Hematopoietic multipotent progenitor cell treated with erythropoietin and hydrocortisone succinate and interleukin-3 and kit ligand, for 15 days (in vitro differentiated cells): ENCODE results near the gene MOB2.

Experiments
- DNase-seq: peaks from one replicate; pipeline ENCODE4 v3.0.0-alpha.2; 2015; ENCODE audit warnings: low spot score

MOB2 gene

GRCh38 chr11:1472180-1473005 lies 14.2 kb downstream of the MOB2 start:
- DNase-seq = no peak

DNA sequence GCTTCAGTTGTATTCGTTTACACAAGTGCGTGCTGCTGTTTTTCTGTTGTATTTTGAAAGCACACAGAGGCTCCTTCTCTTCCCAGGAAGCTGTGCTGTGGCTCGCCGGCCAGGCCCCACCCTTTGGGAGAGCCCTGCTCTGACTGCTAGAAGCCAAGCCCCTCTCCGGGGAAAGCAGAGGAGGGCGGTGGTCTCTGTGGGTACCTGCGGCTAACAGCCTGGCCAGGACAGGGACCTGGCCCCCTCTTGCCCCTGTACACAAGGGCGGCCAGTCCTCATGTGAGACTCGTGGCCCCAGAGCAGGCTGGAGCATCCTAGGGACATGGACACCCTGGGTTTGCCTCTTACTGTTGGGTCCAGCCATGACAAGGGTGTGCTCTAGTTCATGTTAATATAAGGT lies 14.8 kb downstream of the MOB2 start:
- no peak for DNase-seq

DNA sequence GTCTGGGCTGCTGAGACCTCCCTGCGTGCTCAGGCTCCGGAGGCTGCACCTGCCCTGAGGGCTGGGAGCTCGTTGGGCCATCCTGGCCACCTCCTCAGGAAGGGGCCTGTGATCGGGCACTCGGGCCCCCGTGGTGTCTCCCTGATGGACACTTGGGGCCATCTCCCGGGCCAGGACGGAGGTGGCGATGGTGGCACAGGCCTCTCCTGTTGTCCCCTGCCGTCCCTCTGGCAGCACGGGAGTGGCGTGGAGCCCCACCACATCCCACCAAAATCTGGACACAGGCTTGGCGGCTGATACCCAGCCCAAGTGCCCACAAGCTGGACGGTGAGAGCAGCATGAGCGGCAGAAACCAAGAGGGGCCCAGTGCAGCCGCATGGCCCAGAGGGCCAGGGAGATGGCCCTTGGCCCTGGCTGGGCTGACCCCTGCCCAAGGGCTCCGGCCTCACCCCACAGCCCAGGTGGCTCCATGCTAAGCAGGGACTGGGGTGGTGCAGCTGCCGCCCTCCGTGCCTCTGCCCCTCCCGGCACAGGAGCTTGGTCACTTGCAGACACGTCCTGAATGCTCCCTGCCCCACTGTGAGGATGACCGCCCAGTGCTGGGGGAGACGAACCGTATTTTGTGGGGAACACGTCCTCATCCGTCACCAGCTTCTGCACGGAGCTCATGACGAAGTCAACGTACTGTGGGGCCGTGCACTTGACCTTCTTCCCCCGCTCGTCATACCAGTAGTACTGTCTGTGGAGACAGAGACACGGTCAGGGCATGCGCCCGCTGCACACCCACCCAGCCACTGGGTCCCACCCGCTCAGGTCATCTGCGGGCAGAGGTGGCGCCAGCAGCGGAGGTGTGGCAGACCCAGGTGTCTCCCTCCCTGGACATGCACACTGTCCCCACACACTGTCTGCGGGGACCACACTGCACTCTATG lies 15.6 kb downstream of the MOB2 start:
- no peak for DNase-seq

- no peak for DNase-seq
Measured at GRCh38 chr11:1469911-1470680, 16.5 kb downstream of the MOB2 start.

DNA sequence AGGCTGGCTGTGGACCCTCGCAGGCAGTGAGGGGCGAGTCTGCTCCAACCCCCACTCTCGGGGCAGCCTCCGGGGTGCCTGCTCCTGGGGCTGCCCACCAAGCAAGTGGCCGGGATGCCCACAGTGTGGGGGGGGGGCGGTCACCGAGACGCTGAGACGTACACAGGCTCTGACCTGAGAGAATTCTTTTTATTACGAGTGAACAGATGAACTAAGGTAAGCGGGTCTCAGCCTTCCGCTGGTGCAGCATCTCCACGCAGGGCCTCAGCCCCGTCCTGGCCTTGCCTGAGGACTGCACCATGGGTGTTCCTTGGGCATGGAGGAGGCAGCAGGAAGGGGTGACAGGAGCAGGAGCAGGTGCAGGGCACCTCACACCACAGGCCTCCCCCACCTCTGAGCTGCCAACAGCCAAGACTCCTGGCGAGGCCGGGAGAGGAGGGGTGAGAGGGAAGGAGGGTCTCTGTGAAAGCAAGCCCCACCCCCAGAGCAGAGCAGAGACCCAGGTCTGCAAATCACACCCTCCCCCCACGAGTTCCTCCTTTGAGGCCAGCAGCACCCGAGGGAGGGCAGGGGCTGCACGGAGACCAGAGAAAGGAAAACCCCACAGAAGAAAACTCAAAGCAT lies 17.2 kb downstream of the MOB2 start:
- DNase-seq = no peak

DNA sequence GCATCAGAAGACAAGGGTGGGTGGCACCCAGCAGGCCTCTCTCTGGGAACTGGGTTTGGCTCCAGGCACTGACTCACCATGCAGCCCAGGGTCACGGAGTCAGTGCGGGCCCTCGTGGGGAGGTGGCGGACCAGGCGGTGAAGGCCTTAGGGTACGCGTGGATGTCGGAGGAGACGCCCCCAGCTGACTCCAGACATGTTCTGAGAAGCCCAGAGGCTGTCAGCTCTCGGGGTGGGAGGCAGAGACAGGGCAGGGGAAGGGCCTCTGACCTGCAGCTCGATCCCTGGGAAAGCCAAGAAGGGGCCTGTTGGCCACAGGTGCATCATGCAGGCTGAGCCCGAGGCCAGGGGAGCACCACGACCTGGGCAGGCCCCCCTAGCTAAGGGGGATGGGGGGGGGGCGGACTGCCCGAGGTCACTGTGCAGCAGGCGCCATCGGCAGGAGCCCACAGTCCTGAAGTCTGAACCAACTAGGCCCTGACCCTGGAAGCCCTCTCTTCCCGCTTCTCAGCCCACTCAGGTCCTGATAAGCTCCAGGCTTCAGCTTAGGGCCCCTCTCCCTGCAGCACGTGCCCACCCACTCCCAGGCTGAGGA lies 18.0 kb downstream of the MOB2 start:
- DNase-seq = no peak

DNA sequence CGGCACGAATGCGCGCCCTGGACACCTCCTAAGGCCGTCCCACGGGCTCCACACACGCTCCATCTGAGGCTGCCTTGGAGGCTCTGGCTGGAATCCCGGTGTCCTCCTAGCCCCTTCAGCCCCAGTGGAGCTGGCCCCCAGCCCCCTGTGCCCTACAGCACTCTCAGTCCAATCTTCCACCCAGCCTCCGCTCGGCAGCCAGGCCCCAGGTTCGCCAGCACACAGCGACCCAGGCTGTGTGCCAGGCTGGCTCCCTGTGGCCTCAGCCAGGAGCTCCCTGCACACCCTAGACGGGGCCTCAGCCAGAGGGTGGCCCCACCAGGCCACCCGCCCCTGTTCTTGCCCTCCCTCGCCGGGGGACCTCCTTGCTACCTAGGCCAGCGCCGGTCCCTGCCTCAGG lies 18.6 kb downstream of the MOB2 start:
- DNase-seq = no peak

- no peak for DNase-seq
Measured at GRCh38 chr11:1467270-1467669, 19.3 kb downstream of the MOB2 start.

GRCh38 chr11:1466784-1467183 lies 19.8 kb downstream of the MOB2 start:
- DNase-seq = no peak

- no peak for DNase-seq
Measured at GRCh38 chr11:1463056-1463455, 23.5 kb downstream of the MOB2 start.

DNA sequence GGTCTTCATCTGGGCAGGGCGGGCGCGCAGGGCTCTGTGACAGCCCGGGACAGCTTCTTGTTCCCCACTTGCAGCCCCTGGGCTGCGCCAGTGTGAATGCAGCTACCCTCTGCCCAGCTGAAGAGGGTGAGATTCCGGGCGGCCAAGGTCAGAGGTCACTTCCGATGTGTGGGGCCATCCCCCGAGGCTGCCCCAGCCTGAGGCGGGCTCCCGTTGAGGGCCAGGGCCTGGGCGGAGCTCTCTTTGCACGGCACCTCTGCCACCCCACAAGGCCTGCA lies 23.9 kb downstream of the MOB2 start:
- no peak for DNase-seq

- DNase-seq = no peak
Measured at GRCh38 chr11:1461826-1462697, 24.5 kb downstream of the MOB2 start.

DNA sequence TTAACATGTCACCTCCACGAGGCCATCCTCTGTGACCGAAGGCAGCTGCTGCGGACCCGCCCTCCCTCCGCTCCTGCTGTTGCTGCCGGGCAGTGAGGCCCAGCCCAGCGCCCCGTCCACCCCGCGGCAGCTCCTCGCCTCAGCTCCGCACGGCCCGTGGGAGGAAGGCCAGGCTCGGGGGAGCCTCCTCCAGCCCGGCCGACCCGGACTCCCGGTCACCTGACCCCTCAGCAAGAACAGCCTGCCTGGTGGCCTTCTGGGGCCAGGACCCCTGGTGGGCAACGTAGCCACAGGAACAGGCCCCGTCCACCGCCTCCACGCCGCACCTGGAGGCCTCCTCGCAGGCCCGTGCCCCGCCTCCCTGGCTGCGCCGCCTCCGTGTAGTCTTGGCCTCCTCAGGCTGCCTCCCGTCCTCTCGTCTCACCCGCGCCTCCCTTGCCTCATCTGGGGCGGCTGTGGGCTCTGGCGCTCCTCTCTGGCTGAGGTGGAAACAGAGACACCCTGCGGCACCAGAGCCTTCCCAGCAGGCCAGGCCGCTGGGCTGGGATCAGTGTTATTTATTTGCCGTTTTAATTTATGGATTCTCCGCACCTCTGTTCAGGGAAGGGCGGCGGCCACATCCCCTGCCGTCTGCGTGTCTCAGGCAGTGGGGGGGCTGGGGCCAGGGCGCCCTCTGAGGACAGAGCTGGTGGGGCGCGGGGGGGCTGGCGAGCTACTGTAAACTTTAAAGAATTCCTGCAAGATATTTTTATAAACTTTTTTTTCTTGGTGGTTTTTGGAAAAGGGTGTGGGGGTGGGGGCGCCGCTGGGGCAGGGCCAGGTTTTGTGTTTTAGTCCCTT lies 25.4 kb downstream of the MOB2 start:
- no peak for DNase-seq

DNA sequence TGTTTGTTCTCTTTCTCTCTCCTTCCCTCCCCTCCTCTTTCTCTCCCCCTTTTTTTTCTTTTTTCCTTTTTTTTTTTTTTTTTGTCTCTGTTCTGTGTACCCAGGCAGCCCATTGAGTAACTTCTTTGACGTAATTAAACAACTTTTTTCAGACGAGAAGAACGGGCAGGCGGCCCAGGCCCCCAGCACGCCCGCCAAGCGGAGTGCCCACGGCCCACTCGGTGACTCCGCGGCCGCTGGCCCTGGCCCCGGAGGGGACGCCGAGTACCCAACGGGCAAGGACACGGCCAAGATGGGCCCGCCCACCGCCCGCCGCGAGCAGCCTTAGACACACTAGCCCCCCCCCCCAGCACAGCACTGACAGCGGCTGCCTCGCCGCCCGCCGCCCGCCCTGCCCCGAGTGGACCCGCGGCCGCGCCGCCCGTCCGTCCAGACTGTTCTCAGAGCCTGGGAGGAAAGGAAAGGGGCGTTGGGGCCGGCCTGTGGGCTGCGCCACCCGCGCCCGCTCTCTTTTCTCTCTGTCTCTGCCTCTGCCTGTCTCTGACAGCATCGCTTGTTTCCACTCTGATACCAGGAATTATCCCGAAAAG lies 26.1 kb downstream of the MOB2 start:
- no peak for DNase-seq

- DNase-seq = no peak
Measured at GRCh38 chr11:1459764-1460395, 26.7 kb downstream of the MOB2 start.

DNA sequence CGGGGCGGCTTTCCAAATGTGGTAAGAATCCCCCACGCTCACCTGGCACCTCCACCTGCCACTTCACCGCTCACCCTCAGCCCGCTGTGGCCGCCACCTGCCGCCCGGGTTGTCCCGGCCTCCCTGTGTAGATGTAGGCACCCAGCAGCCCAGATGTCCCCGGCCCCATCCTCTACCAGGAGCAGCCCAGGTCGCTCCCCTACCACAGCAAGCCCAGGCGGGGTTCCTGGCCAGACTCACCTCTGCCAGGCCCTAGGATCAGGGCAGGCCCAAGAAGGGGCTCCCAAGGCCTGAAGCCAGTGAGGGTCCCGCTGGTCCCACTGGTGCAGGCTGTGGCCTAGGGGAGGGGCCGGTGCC lies 27.4 kb downstream of the MOB2 start:
- no peak for DNase-seq

GRCh38 chr11:1458340-1459218 lies 28.0 kb downstream of the MOB2 start:
- peak; percentile 14 for DNase-seq

GRCh38 chr11:1457856-1458255 lies 28.7 kb downstream of the MOB2 start:
- DNase-seq = no peak
